GM21529 (cell line): Measurements from ENCODE around the gene SPATC1L.

Experiments used
- ATAC-seq: cut with Tn5 transposase; IDR thresholded peaks from one replicate; pipeline ENCODE4 v1.9.1; 2021; ENCODE audit not compliant: unreplicated experiment

The SPATC1L gene

GRCh38 chr21:46122758-46123683 lies 61.2 kb downstream of the SPATC1L start:
- ATAC-seq, result no peak

- ATAC-seq, result no peak
Observed at GRCh38 chr21:46122237-46122671, 62.0 kb downstream of the SPATC1L start.

- ATAC-seq, result no peak
Observed at GRCh38 chr21:46121286-46122221, 62.7 kb downstream of the SPATC1L start.

DNA sequence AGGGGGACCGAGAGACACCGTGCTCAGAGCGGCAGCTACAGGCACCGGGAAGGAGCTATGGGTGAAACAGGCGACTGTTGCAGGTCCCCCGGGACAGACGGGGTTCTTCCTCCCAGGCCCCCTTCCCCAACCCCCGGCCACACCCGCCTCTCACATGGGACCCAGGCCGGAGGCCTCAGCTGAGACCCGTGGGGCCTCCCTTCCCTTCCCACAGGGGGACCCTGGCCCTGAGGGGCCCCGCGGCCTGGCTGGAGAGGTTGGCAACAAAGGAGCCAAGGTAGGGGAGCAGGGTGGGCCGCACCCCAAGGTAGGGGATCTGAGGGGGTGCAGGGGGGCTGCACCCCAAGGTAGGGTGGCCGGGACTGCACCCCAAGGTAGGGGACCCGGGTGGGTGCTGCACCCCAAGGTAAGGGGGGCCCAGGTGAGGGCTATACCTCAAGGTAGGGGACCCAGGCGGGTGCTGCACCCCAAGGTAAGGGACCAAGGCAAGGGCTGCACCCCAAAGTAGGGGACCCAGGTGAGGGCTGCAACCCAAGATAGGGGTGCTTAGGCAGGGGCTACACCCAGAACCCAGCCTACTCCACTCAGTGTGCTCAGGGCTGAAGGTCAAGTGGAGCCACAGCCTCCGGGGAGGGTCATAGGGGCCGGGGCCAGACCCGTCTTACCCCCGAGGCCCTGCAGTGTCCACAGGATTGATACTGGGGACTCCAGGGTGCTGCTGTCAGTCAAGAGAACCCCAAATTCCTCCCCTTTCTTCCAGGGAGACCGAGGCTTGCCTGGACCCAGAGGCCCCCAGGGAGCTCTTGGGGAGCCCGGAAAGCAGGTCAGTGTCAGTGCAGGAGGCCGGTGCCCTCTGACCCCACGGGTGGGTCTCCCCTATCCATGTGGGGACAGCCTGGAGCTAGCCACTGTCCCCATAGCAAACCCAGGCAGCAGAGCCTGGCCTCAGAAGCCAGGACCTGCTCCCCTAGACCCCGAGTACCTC lies 63.7 kb downstream of the SPATC1L start:
- no peak for ATAC-seq

DNA sequence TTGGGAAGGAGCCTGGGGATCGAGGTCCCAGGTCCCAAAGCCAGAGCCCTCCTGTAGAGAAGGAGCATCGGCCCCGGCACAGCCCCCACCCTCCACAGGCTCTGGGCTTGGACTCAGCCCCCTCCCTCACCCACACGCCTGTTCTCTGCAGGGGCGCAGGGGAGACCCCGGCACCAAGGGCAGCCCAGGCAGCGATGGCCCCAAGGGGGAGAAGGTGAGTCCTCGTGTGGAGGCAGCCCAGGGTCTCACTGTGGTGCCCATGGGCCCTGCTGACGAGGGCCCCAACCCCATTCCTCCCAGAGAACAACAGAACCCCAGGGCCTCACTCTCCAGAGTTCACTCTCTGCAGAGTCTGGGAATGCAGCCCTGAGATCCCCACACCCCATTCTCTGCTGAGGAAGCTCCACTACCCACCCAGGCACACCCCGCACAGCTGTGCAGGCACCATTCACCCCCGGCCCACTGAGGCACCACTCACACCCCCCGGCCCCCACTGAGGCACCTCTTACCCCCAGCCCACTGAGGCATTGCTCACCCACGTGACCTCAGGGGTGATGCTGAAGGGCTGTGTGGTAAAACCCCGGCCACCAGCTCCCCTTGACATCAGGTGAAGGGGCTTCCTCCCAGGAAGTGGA lies 64.5 kb downstream of the SPATC1L start:
- ATAC-seq, result no peak

DNA sequence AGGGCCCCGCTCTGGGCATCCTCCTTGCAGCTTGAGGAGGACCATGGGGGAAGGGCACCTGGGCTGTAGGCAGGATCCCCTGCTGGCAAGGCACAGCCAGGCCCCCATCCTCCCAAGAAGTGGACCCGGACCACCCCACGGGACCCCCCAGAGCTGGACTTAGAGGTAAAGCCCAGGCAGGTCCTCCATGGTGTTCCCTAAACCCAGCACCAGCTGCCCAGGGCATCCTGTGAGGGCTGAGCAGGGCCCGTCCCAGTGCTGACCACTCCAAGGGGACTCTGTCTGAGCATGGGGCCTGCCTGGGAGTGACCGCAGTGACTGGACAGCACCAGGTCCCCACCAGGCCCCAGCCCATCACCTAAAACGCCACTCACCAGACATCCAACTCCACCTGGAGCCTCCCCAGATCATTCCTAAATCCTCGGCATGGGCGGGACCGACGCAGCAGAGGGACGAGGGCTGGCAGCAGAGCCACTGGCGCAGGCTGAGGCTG lies 65.1 kb downstream of the SPATC1L start:
- ATAC-seq, result no peak

- no peak for ATAC-seq
Observed at GRCh38 chr21:46118316-46119143, 65.7 kb downstream of the SPATC1L start.

DNA sequence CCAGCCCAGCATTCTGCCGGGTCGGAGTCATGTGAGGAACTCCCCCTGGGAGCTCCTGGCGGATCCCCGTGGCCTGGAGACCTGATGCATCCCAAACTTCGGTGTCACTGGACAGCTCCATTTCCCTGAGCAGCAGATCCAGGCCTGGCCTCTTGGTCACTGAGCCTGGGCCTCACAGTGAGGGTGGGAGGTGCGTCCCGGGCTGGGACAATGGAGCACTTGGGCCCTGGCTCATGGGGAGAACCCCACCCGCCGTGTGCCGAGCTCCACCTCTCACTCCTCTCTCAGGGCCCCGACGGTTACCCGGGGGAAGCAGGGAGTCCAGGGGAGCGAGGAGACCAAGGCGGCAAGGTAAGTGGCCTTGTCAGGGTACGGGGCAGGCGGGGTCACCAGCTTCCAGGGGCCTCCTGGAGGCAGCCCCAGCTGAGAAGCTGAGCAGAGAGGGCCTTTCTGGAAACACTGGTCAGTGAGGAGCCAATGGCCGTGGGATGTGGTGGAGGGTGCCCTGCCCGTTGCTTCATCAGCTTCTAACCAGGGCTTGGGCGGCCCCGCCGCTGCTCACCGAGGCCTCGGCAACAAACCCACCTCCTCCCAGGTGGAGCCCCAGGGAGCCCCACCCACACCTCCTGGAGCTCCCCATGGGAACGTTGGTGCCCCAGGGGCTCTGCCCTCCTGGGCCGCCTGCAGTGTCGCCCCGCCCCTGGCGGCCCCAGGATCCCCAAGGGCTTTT lies 66.5 kb downstream of the SPATC1L start:
- no peak for ATAC-seq

- no peak for ATAC-seq
Observed at GRCh38 chr21:46116776-46117585, 67.3 kb downstream of the SPATC1L start.

DNA sequence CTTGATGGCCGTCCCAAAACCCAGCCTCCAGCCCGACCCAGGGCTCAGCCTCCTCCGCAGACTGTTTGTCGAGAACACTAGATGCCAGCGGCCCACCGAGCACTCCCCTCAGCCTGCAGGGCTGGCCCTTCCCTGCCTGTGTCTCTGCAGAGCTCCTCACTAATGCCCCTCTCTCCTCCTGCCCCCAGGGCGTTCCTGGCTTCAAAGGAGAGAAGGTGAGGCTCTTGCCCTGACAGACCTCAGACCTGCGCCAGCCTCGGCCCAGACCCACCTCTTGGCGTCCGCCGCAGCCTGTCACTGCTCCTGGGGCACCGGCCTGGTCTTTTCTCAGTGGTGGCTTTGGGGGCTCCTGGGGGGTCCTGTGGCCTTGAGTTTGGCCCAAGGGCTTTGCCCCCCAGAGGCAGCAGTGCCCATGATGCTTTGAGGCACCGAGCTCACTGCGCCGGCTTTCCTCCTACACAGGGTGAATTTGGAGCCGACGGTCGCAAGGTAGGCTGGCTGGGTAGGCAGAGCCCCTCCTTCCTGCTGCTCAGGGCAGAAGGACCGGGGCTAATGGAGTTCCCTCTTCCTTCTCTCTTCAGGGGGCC lies 68.0 kb downstream of the SPATC1L start:
- ATAC-seq, result no peak

- ATAC-seq, result no peak
Observed at GRCh38 chr21:46115441-46116188, 68.6 kb downstream of the SPATC1L start.

- ATAC-seq, result no peak
Observed at GRCh38 chr21:46114963-46115362, 69.3 kb downstream of the SPATC1L start.

- no peak for ATAC-seq
Observed at GRCh38 chr21:46113497-46114176, 70.6 kb downstream of the SPATC1L start.

DNA sequence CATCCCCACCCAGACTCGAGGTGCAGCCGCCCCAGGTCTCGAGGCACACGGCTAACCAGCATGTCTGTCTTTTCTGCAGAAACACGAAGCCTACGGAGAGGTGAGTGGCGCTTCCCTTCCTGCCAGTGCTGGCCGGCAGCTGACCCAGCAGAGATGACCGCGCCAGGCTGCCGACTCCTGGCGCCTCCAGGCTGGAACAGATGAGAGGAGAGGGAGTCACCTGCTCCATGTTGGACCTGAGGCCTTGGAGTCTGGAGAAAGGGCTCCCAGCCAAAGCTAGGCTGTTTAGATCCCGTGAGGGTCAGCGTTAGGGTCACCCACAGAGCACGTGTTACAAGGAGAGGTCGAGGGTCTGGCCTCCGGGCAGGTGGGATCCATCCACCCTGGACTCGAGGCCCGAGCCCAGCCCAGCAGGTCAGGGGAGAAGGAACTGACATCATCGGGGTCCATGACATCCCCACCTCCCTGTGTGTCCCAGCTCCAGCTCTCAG lies 71.5 kb downstream of the SPATC1L start:
- ATAC-seq, result no peak

DNA sequence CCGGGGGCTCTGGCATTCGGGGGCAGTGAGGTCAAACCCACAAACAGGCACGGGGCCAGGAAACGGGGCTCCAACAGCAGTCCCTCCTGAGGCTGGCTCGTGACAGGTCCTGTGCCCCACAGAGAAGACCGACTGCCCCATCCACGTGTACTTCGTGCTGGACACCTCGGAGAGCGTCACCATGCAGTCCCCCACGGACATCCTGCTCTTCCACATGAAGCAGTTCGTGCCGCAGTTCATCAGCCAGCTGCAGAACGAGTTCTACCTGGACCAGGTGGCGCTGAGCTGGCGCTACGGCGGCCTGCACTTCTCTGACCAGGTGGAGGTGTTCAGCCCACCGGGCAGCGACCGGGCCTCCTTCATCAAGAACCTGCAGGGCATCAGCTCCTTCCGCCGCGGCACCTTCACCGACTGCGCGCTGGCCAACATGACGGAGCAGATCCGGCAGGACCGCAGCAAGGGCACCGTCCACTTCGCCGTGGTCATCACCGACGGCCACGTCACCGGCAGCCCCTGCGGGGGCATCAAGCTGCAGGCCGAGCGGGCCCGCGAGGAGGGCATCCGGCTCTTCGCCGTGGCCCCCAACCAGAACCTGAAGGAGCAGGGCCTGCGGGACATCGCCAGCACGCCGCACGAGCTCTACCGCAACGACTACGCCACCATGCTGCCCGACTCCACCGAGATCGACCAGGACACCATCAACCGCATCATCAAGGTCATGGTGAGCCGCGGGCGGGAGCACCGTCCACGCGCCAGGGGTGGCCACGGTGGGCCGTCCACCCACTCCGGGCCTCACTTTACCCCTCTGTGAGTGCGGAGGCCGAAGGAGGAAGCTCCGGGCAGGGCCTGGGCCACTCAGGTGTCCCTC lies 72.2 kb downstream of the SPATC1L start:
- no peak for ATAC-seq
